Ecto neural progenitor cell (in vitro differentiated cells): ENCODE data around the gene ACAA2.

Experiments used
- DNase-seq: peaks from one replicate; pipeline ENCODE4 v3.0.0-alpha.2; 2018; ENCODE audit warnings: low spot score

The ACAA2 gene, protein sequence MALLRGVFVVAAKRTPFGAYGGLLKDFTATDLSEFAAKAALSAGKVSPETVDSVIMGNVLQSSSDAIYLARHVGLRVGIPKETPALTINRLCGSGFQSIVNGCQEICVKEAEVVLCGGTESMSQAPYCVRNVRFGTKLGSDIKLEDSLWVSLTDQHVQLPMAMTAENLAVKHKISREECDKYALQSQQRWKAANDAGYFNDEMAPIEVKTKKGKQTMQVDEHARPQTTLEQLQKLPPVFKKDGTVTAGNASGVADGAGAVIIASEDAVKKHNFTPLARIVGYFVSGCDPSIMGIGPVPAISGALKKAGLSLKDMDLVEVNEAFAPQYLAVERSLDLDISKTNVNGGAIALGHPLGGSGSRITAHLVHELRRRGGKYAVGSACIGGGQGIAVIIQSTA

GRCh38 chr18:49813319-49814146 is at the start of gene ACAA2:
ACAA2 (minus strand) TSS chr18:49813533; CDS start chr18:49813484, 49 bp downstream.
- DNase-seq = peak; percentile 89

- DNase-seq = no peak
Measured at GRCh38 chr18:49862656-49863385, 49.5 kb upstream of the ACAA2 start.

DNA sequence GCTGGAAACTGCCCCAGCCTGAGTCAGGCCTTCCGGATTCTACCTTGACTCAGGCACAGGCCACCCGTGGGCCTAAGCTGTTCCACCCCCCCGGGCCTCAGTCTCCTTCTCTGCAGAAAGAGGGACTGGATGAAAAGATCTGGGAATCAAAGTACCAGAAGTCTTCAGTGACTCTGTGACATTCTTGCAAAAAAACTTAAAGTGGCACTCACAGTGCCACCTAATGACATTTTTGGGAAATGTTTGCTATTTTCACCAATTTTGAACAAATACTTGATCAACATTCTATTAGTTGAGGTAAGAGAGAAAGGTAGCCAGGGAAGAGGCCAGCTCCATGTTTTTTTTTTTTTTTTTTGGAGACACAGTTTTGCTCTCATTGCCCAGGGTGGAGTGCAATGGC is 48.3 kb upstream of the ACAA2 start:
- no peak for DNase-seq

DNA sequence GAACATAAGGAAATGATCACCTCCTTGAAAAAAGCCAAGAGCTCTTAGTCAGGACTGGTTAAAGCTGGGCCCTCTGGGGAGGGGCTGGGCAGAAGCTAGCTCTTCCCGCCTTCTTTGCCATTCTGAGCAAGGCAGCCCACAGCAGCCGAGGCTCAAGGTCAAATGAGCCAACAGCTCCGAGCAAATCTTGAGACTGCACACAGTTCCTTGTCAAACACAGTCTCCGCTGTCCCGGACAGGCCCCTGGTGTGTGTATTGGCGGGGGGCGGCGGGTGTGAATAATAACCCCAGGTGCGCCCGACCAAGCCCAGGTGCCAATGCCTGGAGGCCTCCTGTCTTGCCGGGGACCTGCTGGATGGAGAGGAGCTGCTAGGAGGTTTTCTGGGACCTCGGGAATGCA is 46.4 kb upstream of the ACAA2 start:
- no peak for DNase-seq

GRCh38 chr18:49859021-49859359 is 45.7 kb upstream of the ACAA2 start:
- DNase-seq = no peak

DNA sequence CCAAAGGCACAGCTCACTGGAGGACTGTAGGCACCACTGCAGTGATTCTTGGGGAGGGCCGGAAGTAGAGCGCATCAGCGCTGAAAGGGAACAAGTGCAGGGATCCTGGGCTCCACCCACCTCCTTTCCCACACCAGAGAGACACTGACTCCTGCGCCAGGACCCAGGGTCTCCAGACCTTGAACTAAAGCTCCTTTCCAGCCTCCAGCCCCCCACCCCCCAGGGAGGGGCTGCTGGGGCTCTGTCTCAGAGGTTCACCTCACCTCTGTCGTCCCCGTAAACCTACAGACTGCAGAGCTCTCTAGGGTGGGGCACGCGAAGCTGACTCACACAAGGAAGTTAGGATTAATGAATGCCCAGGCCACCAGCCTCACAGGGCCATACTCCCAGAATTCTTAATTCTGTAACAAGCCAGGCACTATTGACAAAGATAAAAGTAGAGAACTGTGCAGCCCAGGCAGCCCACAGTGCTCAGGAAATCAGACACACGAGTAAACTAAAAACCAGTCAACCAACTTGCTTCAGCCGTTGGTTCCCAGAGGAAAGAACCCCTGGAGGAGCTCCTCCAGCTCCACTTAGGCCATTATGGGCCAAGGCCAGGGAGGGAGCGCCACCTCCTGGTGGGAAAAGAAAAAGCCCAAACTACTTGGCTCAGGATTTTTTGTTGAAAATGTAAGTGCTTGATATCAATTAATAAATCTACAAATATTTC is 45.1 kb upstream of the ACAA2 start:
- DNase-seq = peak; percentile 80

DNA sequence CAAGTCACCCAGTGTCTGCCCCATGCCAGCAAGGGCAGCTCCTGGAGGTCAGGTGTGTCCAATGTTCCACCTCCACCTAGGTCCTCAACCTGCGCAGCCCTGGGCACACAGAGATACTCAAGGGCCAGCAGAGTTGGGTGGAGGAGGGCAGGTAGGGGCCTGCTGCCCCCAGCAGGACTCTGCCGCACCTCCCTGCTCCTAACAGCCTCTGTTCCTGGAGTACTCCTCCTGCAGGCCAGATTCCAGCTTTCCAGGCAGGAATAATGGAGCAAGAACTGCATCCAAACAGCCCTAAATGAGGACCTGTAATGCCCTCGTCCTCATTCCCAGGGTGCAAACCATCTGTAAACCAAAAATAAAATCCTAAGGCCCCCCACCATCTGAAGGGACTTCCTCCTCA is 44.4 kb upstream of the ACAA2 start:
- DNase-seq = no peak

GRCh38 chr18:49856496-49856895 is 43.2 kb upstream of the ACAA2 start:
- no peak for DNase-seq

GRCh38 chr18:49855711-49856415 is 42.5 kb upstream of the ACAA2 start:
- DNase-seq = no peak

DNA sequence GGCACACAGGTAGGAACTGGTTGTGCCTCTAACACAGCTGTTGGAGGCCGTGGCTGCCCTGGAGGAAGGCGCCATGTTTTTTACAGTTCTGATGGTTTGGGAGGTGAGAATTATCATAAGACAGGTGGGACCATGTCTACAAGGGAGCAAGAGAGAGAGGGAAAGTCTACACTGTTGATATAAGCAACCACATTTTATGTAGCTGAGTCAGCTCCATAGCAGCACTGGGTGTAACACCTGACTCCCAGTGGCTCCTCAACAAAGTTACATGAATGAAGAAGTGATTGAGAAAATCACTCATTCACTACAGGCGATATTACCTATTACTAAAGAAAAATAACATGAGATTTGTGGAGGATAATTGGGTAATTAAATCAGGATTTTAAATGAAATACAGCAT is 41.3 kb upstream of the ACAA2 start:
- DNase-seq = no peak

GRCh38 chr18:49853436-49853835 is 40.1 kb upstream of the ACAA2 start:
- DNase-seq = peak; percentile 24

DNA sequence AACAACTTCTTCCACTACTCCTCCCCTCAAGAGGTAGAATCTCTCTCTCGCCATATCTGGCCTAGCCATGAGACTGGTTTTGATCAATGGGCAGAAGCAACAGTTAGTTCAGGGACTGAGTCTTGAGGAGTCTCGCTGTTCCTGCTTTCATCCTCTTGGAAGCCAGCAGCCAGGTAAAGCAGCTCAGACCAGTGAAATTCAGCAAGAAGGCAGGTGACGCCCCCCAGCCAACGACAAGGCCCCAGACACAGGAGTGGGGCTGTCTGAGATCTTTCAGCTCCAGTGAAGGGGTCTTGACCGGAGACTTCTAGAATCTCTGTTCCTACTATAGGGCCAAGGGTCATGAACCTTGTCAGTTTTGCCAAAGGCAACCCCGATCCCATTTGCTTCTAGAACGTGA is 39.7 kb upstream of the ACAA2 start:
- DNase-seq = peak; percentile 26

DNA sequence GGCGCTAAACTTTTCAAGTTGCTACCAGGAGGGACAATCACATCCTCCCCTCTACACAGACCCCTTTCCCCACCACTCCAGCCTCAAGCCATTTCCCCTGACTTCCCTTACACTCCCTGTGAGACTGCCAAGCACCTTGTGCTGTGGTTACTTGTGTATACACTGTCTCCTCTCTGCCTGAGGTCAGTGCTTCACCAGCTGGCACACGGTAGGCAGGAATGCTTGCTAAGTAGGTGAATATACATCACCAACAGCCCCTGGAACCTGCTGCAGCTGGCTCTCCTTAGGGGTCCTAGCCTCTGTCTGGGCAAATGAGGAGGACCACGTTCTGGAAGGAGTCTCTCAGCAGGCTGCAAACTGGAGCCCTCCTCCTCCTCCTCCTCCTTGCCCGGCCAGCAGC is 38.3 kb upstream of the ACAA2 start:
- peak; percentile 36 for DNase-seq

DNA sequence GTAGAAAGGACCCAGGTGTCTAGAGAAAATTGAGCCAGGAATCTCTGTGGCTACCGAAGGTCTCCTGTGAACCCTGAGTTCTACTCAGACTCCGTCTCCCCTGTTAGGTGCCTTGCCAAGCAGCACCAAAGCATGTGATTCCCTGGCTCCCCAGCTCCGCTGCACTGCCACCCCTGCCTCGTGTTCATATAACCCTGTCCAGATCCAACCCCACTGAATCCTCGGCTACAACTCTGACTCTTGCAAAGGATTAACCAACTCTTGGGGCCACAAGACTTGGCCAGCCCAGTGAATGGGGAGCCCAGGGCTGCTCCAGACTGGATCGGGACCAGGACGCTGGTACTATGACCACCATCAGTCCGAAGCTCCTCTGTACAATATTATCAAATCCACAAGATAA is 37.3 kb upstream of the ACAA2 start:
- peak; percentile 19 for DNase-seq

DNA sequence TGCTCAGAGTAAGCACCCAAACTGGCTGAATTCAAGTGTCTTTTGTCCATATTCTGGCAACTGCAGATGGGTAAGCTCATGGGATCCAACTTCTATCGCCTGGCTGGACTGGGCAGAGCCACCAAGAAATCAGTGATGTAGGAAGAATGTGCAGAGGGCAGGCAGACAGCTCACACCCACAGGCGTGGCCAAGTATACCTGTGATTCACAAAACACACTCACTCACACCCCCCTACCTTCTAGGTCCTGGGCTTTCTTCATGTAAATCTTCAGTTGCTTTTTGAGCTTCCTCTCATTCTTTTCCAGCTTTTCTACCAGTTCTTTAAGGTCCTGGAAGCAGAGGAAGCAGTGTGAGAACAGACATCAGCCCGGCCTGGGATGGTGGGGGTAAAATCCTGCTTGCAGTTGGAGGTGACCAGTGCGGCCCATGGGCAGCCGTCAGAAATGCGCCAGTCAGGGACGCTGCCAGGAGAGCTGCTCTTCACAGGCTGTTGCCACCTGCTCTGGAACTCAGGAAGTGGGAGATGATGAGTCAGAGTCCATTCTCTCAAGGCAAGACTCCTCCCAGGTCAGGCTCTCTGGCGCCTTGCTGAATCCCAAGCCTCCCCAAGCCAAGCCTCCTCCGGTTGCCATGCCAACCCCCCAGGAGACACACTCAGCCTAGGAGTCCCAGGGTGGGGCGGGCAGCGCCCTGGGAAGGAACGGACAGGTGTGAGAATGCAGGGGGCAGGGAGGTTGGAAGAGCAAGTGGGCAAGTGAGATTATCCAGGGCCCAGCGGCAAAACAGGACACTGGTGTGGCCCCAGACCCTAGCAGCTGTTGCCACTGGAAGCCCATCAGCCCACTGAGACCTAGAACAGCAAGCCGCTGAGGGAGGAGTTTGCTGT is 36.2 kb upstream of the ACAA2 start:
- DNase-seq = peak; percentile 53

DNA sequence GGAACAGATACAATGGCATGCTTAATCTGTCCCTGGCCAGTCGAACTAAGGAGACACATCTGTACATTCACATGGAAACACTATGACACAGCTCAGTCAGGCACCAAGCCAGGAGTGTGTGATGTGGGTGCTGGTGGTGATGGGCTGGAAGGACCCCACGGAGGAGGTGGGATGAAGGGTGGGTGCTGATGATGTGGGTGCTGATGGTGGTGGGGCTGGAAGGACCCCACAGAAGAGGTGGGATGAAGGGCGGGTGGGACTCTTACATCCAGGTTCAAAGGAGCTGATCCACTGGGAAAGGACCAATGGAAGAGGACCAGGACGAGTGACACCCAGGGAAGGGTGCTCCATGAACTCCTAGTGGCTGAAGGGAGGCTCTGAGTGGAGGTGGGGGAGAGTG is 34.8 kb upstream of the ACAA2 start:
- no peak for DNase-seq

GRCh38 chr18:49847524-49847923 is 34.2 kb upstream of the ACAA2 start:
- DNase-seq = no peak

- no peak for DNase-seq
Measured at GRCh38 chr18:49846718-49847470, 33.6 kb upstream of the ACAA2 start.

GRCh38 chr18:49846361-49846662 is 33.0 kb upstream of the ACAA2 start:
- no peak for DNase-seq
